H1 (cell line): ENCODE measurements around the gene ROBO2. TPM values are rescaled to one million over a fixed set of nuclear protein-coding genes. Genes with fewer than 3 reads are reported as not detected.

Experiments
- ATF2 ChIP-seq: IDR thresholded peaks from 2 replicates; pipeline ENCODE4 v1.6.1; 2012; ENCODE audit warnings: low read length, inconsistent platforms
- EZH2 ChIP-seq: fragments of 200-600 bp; sonication (generic); IDR thresholded peaks from 2 replicates; pipeline ENCODE4 v1.7.1; 2012; ENCODE audit warnings: low read depth, mild to moderate bottlenecking, moderate library complexity, low read length, inconsistent platforms; ENCODE audit not compliant: severe bottlenecking
- POLR2AphosphoS5 ChIP-seq: IDR thresholded peaks from 2 replicates; pipeline ENCODE4 v1.6.1; 2011; ENCODE audit warnings: low read depth, low read length
- TEAD4 ChIP-seq: IDR thresholded peaks from 2 replicates; pipeline ENCODE4 v1.6.1; 2012; ENCODE audit warnings: low read depth, low read length, inconsistent platforms, mixed read lengths
- polyA plus RNA-seq, 7 experiments: library from polyadenylated mRNA; depleted of rRNA in 3 of 7; stranded (reverse) in 5 of 7; unstranded in 2 of 7; fragments of >200 nt in 5 of 7; fragments of 200-250 nt in 2 of 7; gene quantifications; 1 replicate in 5 of 7; 2 replicates in 1 of 7; 4 replicates in 1 of 7; pipeline versions ENCODE4 v1.2.1 to v1.2.3, GENCODE V29; 2011 to 2013; ENCODE audit warnings: missing spikeins in 2 of 7, mixed read lengths in 2 of 7
- total RNA-seq: library from RNA; stranded (reverse); fragmentation: NEBNext Ultra II Directional; extraction: Animal tissue kit (Norgen Biotek cat#: 25700); gene quantifications from 2 replicates; pipeline ENCODE4 v1.2.1, GENCODE V29; 2021

The ROBO2 gene
- total and polyA plus RNA-seq, 2 of the 8 experiments (the other 6 are each of a cell fraction or from before 2014, with no cell fraction given): 1.5 to 2.9 TPM

GRCh38 chr3:77381431-77381830 is 341.5 kb downstream of the ROBO2 start (continued):
- TF ChIP-seq EZH2: no peak
- TF ChIP-seq POLR2AphosphoS5: no peak
- TF ChIP-seq ATF2: no peak
- TF ChIP-seq TEAD4: no peak
- TF ChIP-seq, all 59 proteins: peak for 0
